Hematopoietic multipotent progenitor cell (in vitro differentiated cells): ENCODE data around the gene UGT1A8. TPM values are rescaled to one million over a fixed set of nuclear protein-coding genes. Genes with fewer than 3 reads are reported as not detected.
"Not testable (repeated sequence)": the region's sequence is repeated elsewhere in the genome, so short reads cannot be mapped to it uniquely, and the experiment has no call there.

Experiments used
- DNase-seq, 3 donors: peaks; one replicate each; pipeline ENCODE4 v3.0.0-alpha.2; 2011 to 2015; ENCODE audit warnings: low read depth in 2 of 3, low spot score in 2 of 3
- total RNA-seq: library from RNA; depleted of rRNA; stranded (reverse); fragments of >200 nt; gene quantifications from one replicate; pipeline ENCODE4 v1.2.3, GENCODE V29; 2012

UGT1A8 gene
- total RNA-seq, 1 donor: under 0.01 TPM

- no peak for DNase-seq
Measured at GRCh38 chr2:233681521-233682099, 64.2 kb downstream of the UGT1A8 start, which contains the start of gene UGT1A7. TSS of gene UGT1A7 (plus strand) at chr2:233681901. CDS start at chr2:233681938, 37 bp downstream.

- no peak for DNase-seq
Measured at GRCh38 chr2:233684640-233685039, 67.2 kb downstream of the UGT1A8 start.

GRCh38 chr2:233686928-233687327, 69.5 kb downstream of the UGT1A8 start:
- no peak for DNase-seq

GRCh38 chr2:233688341-233688740, 70.9 kb downstream of the UGT1A8 start:
- no peak for DNase-seq

- peak in 1 of 3 donors; percentile 26 for DNase-seq
Measured at GRCh38 chr2:233689031-233689430, 71.6 kb downstream of the UGT1A8 start.

- DNase-seq: peak in 1 of 3 donors; percentile 42
Measured at GRCh38 chr2:233689501-233689900, 72.1 kb downstream of the UGT1A8 start.

GRCh38 chr2:233690444-233690843, 73.0 kb downstream of the UGT1A8 start:
- DNase-seq: no peak

GRCh38 chr2:233691443-233692433, 74.3 kb downstream of the UGT1A8 start:
- DNase-seq: no peak

GRCh38 chr2:233692648-233693047, 75.2 kb downstream of the UGT1A8 start, which contains the start of gene UGT1A6:
TSS of gene UGT1A6 (plus strand) at chr2:233692890. CDS start at chr2:233693005, 115 bp downstream.
- DNase-seq: no peak

- no peak for DNase-seq
Measured at GRCh38 chr2:233693963-233694362, 76.5 kb downstream of the UGT1A8 start.

- DNase-seq: no peak
Measured at GRCh38 chr2:233698740-233699139, 81.3 kb downstream of the UGT1A8 start.

GRCh38 chr2:233699424-233700027, 82.1 kb downstream of the UGT1A8 start:
- DNase-seq: no peak

GRCh38 chr2:233700028-233700635, 82.7 kb downstream of the UGT1A8 start:
- DNase-seq: peak in 2 of 3 donors; percentile 48 to 84

GRCh38 chr2:233700842-233701241, 83.4 kb downstream of the UGT1A8 start:
- DNase-seq: not testable (repeated sequence)

GRCh38 chr2:233702238-233702637, 84.8 kb downstream of the UGT1A8 start:
- DNase-seq: no peak

- no peak for DNase-seq
Measured at GRCh38 chr2:233705911-233706506, 88.6 kb downstream of the UGT1A8 start.

GRCh38 chr2:233706720-233707119, 89.3 kb downstream of the UGT1A8 start:
- DNase-seq: no peak

GRCh38 chr2:233707940-233708644, 90.7 kb downstream of the UGT1A8 start:
- DNase-seq: no peak

- DNase-seq: no peak
Measured at GRCh38 chr2:233708942-233709341, 91.5 kb downstream of the UGT1A8 start.
